HepG2 (cell line): Measurements from ENCODE around the gene IQCE. TPM values are rescaled to one million over a fixed set of nuclear protein-coding genes. Genes with fewer than 3 reads are reported as not detected.

Source experiments
- ARID3A ChIP-seq: IDR thresholded peaks from 2 replicates; pipeline ENCODE4 v1.6.1; 2012; ENCODE audit warnings: low read depth, low read length, improper control_type of control experiment
- ARNT ChIP-seq: fragments of 450-650 bp; IDR thresholded peaks from 2 replicates; pipeline ENCODE4 v1.6.1; 2017
- ARNT2 ChIP-seq: sonication (generic); formaldehyde crosslinking; IDR thresholded peaks from 2 replicates; pipeline ENCODE4 v1.8.0; 2022; ENCODE audit warnings: mild to moderate bottlenecking, low read depth, missing genetic modification reagents, moderate library complexity
- FIP1L1 ChIP-seq: fragments of 200-400 bp; formaldehyde crosslinking; IDR thresholded peaks from 2 replicates; pipeline ENCODE4 v1.6.1; 2018; ENCODE audit warnings: low read depth, mild to moderate bottlenecking, low read length, moderate library complexity, borderline replicate concordance; ENCODE audit not compliant: insufficient read depth
- FOXO4 ChIP-seq: sonication (generic); formaldehyde crosslinking; conservative IDR thresholded peaks from 2 replicates; pipeline ENCODE4 v1.8.1; 2023; ENCODE audit warnings: missing genetic modification reagents
- KMT2B ChIP-seq: IDR thresholded peaks from 2 replicates; pipeline ENCODE4 v1.6.1; 2016; ENCODE audit warnings: missing genetic modification reagents, missing compliant biosample characterization
- MIXL1 ChIP-seq: IDR thresholded peaks from 2 replicates; pipeline ENCODE4 v1.6.1; 2016
- NFIB ChIP-seq: sonication (generic); formaldehyde crosslinking; IDR thresholded peaks from 2 replicates; pipeline ENCODE4 v1.9.0; 2021; ENCODE audit warnings: missing genetic modification reagents, mild to moderate bottlenecking, borderline replicate concordance
- NONO ChIP-seq, 2 experiments: fragments of 450-650 bp in 1 of 2; sonication (generic) in 1 of 2; formaldehyde crosslinking in 1 of 2; IDR thresholded peaks in 1 of 2; conservative IDR thresholded peaks in 1 of 2; 2 replicates each; pipeline versions ENCODE4 v1.6.1 to v1.8.0; 2017 to 2022; ENCODE audit warnings: mild to moderate bottlenecking in 1 of 2, missing genetic modification reagents in 1 of 2, moderate library complexity in 1 of 2
- NR2F2 ChIP-seq: IDR thresholded peaks from 2 replicates; pipeline ENCODE4 v1.6.1; 2012; ENCODE audit warnings: low read depth, inconsistent platforms, borderline replicate concordance
- RBAK ChIP-seq: sonication (generic); formaldehyde crosslinking; IDR thresholded peaks from 2 replicates; pipeline ENCODE4 v1.5.1; 2020; ENCODE audit warnings: mild to moderate bottlenecking, missing genetic modification reagents
- SIN3B ChIP-seq: fragments of 150-350 bp; IDR thresholded peaks from 2 replicates; pipeline ENCODE4 v1.6.1; 2014; ENCODE audit warnings: low read length
- SNRNP70 ChIP-seq: fragments of 200-400 bp; formaldehyde crosslinking; IDR thresholded peaks from 2 replicates; pipeline ENCODE4 v1.6.1; 2017; ENCODE audit warnings: mild to moderate bottlenecking, low read depth, low read length, moderate library complexity
- THAP11 ChIP-seq: IDR thresholded peaks from 2 replicates; pipeline ENCODE4 v1.6.1; 2016; ENCODE audit warnings: missing biosample characterization, missing genetic modification reagents
- YY1 ChIP-seq: IDR thresholded peaks from 2 replicates; pipeline ENCODE4 v1.6.1; 2011; ENCODE audit warnings: low read length, low read depth, moderate library complexity, mild to moderate bottlenecking; ENCODE audit not compliant: insufficient read depth, insufficient replicate concordance
- ZFP41 ChIP-seq: sonication (generic); formaldehyde crosslinking; IDR thresholded peaks from 2 replicates; pipeline ENCODE4 v1.4.0; 2020; ENCODE audit warnings: mild to moderate bottlenecking, missing genetic modification reagents, borderline replicate concordance
- ZNF10 ChIP-seq: sonication (generic); formaldehyde crosslinking; IDR thresholded peaks from 2 replicates; pipeline ENCODE4 v1.4.0; 2020; ENCODE audit warnings: mild to moderate bottlenecking, low read depth, missing genetic modification reagents, borderline replicate concordance
- ZNF256 ChIP-seq: sonication (generic); formaldehyde crosslinking; conservative IDR thresholded peaks from 2 replicates; pipeline ENCODE4 v1.4.0; 2020; ENCODE audit warnings: missing genetic modification reagents
- ZNF333 ChIP-seq: sonication (generic); formaldehyde crosslinking; IDR thresholded peaks from 2 replicates; pipeline ENCODE4 v1.4.0; 2020; ENCODE audit warnings: mild to moderate bottlenecking, missing genetic modification reagents, borderline replicate concordance
- ZNF484 ChIP-seq: sonication (generic); formaldehyde crosslinking; IDR thresholded peaks from 2 replicates; pipeline ENCODE4 v1.5.1; 2020; ENCODE audit warnings: mild to moderate bottlenecking, low read depth, missing genetic modification reagents, borderline replicate concordance
- ZNF687 ChIP-seq: sonication (generic); formaldehyde crosslinking; IDR thresholded peaks from 2 replicates; pipeline ENCODE4 v1.5.1; 2020; ENCODE audit warnings: mild to moderate bottlenecking, missing genetic modification reagents, moderate library complexity
- ZNF737 ChIP-seq: sonication (generic); formaldehyde crosslinking; IDR thresholded peaks from 2 replicates; pipeline ENCODE4 v1.5.0; 2020; ENCODE audit warnings: missing genetic modification reagents, mild to moderate bottlenecking, borderline replicate concordance
- ZSCAN20 ChIP-seq: sonication (generic); formaldehyde crosslinking; IDR thresholded peaks from 2 replicates; pipeline ENCODE4 v1.4.0; 2020; ENCODE audit warnings: missing genetic modification reagents, mild to moderate bottlenecking, borderline replicate concordance
- polyA plus RNA-seq, 8 experiments: library from polyadenylated mRNA; depleted of rRNA in 3 of 8; stranded (reverse) in 7 of 8; unstranded in 1 of 8; fragments of >200 nt; fragmentation: Illumina TruSeq in 4 of 8; extraction: Trizol in 4 of 8; gene quantifications; 2 replicates each; pipeline versions ENCODE4 v1.2.1 to v1.2.3, GENCODE V29; 2011 to 2016; ENCODE audit warnings: low read depth in 4 of 8, missing spikeins in 1 of 8, mixed read lengths in 1 of 8; ENCODE audit not compliant: insufficient read depth in 1 of 8
- total RNA-seq, 5 experiments: library from RNA; depleted of rRNA; stranded (reverse); fragments of >200 nt; fragmentation: Illumina TruSeq; extraction: Trizol; gene quantifications; 2 replicates each; pipeline ENCODE4 v1.2.3, GENCODE V29; 2016; ENCODE audit warnings: low read depth in 1 of 5

IQCE gene
- total and polyA plus RNA-seq, 2 of the 13 experiments (the other 11 are each of a cell fraction or from before 2014, with no cell fraction given) = 1.5 to 2.5 TPM

GRCh38 chr7:2631946-2632732 is 73.4 kb downstream of the IQCE start, which contains the start of gene TTYH3 (continued):
- no peak for TF ChIP-seq ARNT2 (CRISPR knock-in tag)
- TF ChIP-seq MIXL1 (CRISPR knock-in tag) = no peak
- TF ChIP-seq ZNF484 = no peak
- no peak for TF ChIP-seq NONO (IDR thresholded peaks at IDR 0.05)
- TF ChIP-seq NONO (CRISPR knock-in tag; conservative IDR thresholded peaks at IDR 0.05) = 0 out of 2 replicates have a peak, but pooled peaks have one; percentile 45
- no peak for TF ChIP-seq SNRNP70
- no peak for TF ChIP-seq ARNT
- TF ChIP-seq ZNF737 (CRISPR knock-in tag) = peak; percentile 65; the same call in 1 of the 2 replicates
- no peak for TF ChIP-seq ZNF687 (CRISPR knock-in tag)
- TF ChIP-seq ARID3A = no peak
- no peak for TF ChIP-seq KMT2B (CRISPR knock-in tag)
- no peak for TF ChIP-seq ZNF333 (CRISPR knock-in tag)
- TF ChIP-seq FIP1L1 = no peak
- no peak for TF ChIP-seq NFIB (CRISPR knock-in tag)
- no peak for TF ChIP-seq ZSCAN20 (CRISPR knock-in tag)
- no peak for TF ChIP-seq ZNF10 (CRISPR knock-in tag)
- peak; percentile 42 for TF ChIP-seq YY1
- TF ChIP-seq ZNF256 = no peak
- no peak for TF ChIP-seq FOXO4
- no peak for TF ChIP-seq SIN3B
- no peak for TF ChIP-seq NR2F2
- TF ChIP-seq RBAK (CRISPR knock-in tag) = no peak
- TF ChIP-seq THAP11 (CRISPR knock-in tag) = no peak
- no peak for TF ChIP-seq ZFP41 (CRISPR knock-in tag)
